OCI-LY3 (cell line): ENCODE measurements around the gene CCDC194.

Source experiments
- H2AFZ ChIP-seq: fragments of 200-600, 300-600 bp; shearing (Covaris generic); 2 replicates; pipeline ENCODE4 v1.6.0; 2014; ENCODE audit warnings: antibody characterized with exemption, low read depth, low read length
- H3K27ac ChIP-seq: fragments of 200-600, 300-600 bp; sonication (generic); 2 replicates; pipeline ENCODE4 v1.5.1; 2014; ENCODE audit warnings: mild to moderate bottlenecking, low read length, moderate library complexity, mixed read lengths
- H3K27me3 ChIP-seq: fragments of 200-600, 300-600 bp; sonication (generic); 2 replicates; pipeline ENCODE4 v1.6.1; 2014; ENCODE audit warnings: low read depth, low read length, mixed read lengths
- H3K36me3 ChIP-seq: fragments of 200-600, 300-600 bp; sonication (generic); replicated peaks from 2 replicates; pipeline ENCODE3; 2014; ENCODE audit warnings: low read depth, low read length, mixed read lengths
- H3K4me1 ChIP-seq: fragments of 300-600, 200-600 bp; sonication (generic); 2 replicates; pipeline ENCODE4 v1.6.1; 2014; ENCODE audit warnings: low read length, mixed read lengths
- H3K4me2 ChIP-seq: fragments of 200-600, 300-600 bp; sonication (generic); 2 replicates; pipeline ENCODE4 v1.6.1; 2014; ENCODE audit warnings: low read length, mixed read lengths
- H3K4me3 ChIP-seq: fragments of 300-600, 200-600 bp; sonication (generic); 2 replicates; pipeline ENCODE4 v1.5.1; 2014; ENCODE audit warnings: antibody characterized with exemption, mild to moderate bottlenecking, low read length, moderate library complexity
- H3K79me2 ChIP-seq: fragments of 300-600, 200-600 bp; shearing (Covaris generic); 2 replicates; pipeline ENCODE4 v1.6.1; 2014; ENCODE audit warnings: mild to moderate bottlenecking, low read length, mixed read lengths
- H3K9ac ChIP-seq: fragments of 300-600, 200-600 bp; shearing (Covaris generic); 2 replicates; pipeline ENCODE4 v1.6.0; 2014; ENCODE audit warnings: mild to moderate bottlenecking, low read length, moderate library complexity
- H3K9me3 ChIP-seq: fragments of 200-600, 300-600 bp; shearing (Covaris generic); 2 replicates; pipeline ENCODE4 v1.6.1; 2014; ENCODE audit warnings: low read length, mixed read lengths; ENCODE audit not compliant: insufficient read depth
- H4K20me1 ChIP-seq: fragments of 200-600, 300-600 bp; sonication (generic); 2 replicates; pipeline ENCODE4 v1.6.1; 2016; ENCODE audit warnings: low read length, mixed read lengths; ENCODE audit not compliant: insufficient read depth
- CTCF ChIP-seq: fragments of 200-600, 300-600 bp; sonication (generic); IDR thresholded peaks from 2 replicates; pipeline ENCODE4 v1.5.1; 2014; ENCODE audit warnings: antibody characterized with exemption, low read length, low read depth
- EZH2phosphoT487 ChIP-seq: fragments of 200-600 bp; shearing (Covaris generic); IDR thresholded peaks from 2 replicates; pipeline ENCODE4 v1.6.1; 2018; ENCODE audit warnings: antibody characterized with exemption, mixed run types, low read depth

Gene CCDC194

GRCh38 chr19:17402982-17403855, 9.2 kb upstream of the CCDC194 start:
- Histone ChIP-seq H3K4me2 (no peak overlapping the region), H3K27me3 (no peaks in the 10 kb centered on the region), H4K20me1 (no peaks in the 10 kb centered on the region; the same call in 1 of the 2 replicates), H3K9me3 (no peaks in the 10 kb centered on the region), H3K27ac (no peak overlapping the region), H3K79me2 (peaks cover 36% of the 10 kb centered on the region), H2AFZ (no peak overlapping the region), H3K4me3 (no peak overlapping the region), H3K4me1 (peaks cover 33% of the 10 kb centered on the region), H3K36me3 (peaks cover 15% of the 10 kb centered on the region), H3K9ac (no peak overlapping the region)
- TF ChIP-seq CTCF = no peak
- no peak for TF ChIP-seq EZH2phosphoT487

- Histone ChIP-seq H3K4me1 (peaks cover 28% of the 10 kb centered on the region), H3K4me3 (no peak overlapping the region), H3K27ac (no peak overlapping the region), H3K27me3 (no peaks in the 10 kb centered on the region), H3K36me3 (peaks cover 15% of the 10 kb centered on the region), H2AFZ (no peak overlapping the region), H3K9ac (no peak overlapping the region), H3K4me2 (no peak overlapping the region), H4K20me1 (no peaks in the 10 kb centered on the region; the same call in 1 of the 2 replicates), H3K9me3 (no peaks in the 10 kb centered on the region), H3K79me2 (peaks cover 30% of the 10 kb centered on the region)
- TF ChIP-seq CTCF (no peak), EZH2phosphoT487 (no peak)
Measured at GRCh38 chr19:17401628-17402027, 7.6 kb upstream of the CCDC194 start.

GRCh38 chr19:17398902-17399527, 5.0 kb upstream of the CCDC194 start:
- TF ChIP-seq EZH2phosphoT487 (no peak), CTCF (no peak)
- Histone ChIP-seq H3K36me3 (peaks cover 15% of the 10 kb centered on the region), H3K4me3 (no peak overlapping the region)

GRCh38 chr19:17394891-17395415, 957 bp upstream of the CCDC194 start:
- no peak for TF ChIP-seq EZH2phosphoT487
- peak; percentile 47 for TF ChIP-seq CTCF
- H3K27ac ChIP-seq = no peak overlapping the region

More at GRCh38 chr19:17398902-17399527, 5.0 kb upstream of the CCDC194 start:
- H2AFZ ChIP-seq = no peak overlapping the region
- H4K20me1 ChIP-seq = no peaks in the 10 kb centered on the region; the same call in 1 of the 2 replicates
- no peaks in the 10 kb centered on the region for H3K27me3 ChIP-seq
- H3K9ac ChIP-seq = no peak overlapping the region
- H3K9me3 ChIP-seq = no peaks in the 10 kb centered on the region
- H3K4me1 ChIP-seq = peaks cover 3% of the 10 kb centered on the region
- peaks cover 6% of the 10 kb centered on the region for H3K79me2 ChIP-seq
- H3K27ac ChIP-seq = no peak overlapping the region
- no peak overlapping the region for H3K4me2 ChIP-seq

More at GRCh38 chr19:17394891-17395415, 957 bp upstream of the CCDC194 start:
- no peak overlapping the region for H3K9ac ChIP-seq
- no peaks in the 10 kb centered on the region for H3K9me3 ChIP-seq
- H2AFZ ChIP-seq = no peak overlapping the region
- no peaks in the 10 kb centered on the region for H4K20me1 ChIP-seq
- peaks cover 7% of the 10 kb centered on the region for H3K4me1 ChIP-seq
- no peak overlapping the region for H3K4me3 ChIP-seq
- no peaks in the 10 kb centered on the region for H3K36me3 ChIP-seq
- H3K4me2 ChIP-seq = no peak overlapping the region
- H3K27me3 ChIP-seq = peaks cover 2% of the 10 kb centered on the region; the same call in 1 of the 2 replicates
- no peaks in the 10 kb centered on the region for H3K79me2 ChIP-seq
